Brain microvascular endothelial cell (primary cell): ENCODE results near the gene KIF6.
"Not testable (repeated sequence)": the region's sequence is repeated elsewhere in the genome, so short reads cannot be mapped to it uniquely, and the experiment has no call there.

Experiments used
- DNase-seq: peaks from one replicate; pipeline ENCODE4 v3.0.0-alpha.2; 2020
- H3K27ac ChIP-seq: fragments of 250-450 bp; sonication (Bioruptor Pico); 2 replicates; pipeline ENCODE4 v1.5.1; 2020; ENCODE audit warnings: mild to moderate bottlenecking, moderate library complexity
- H3K27me3 ChIP-seq: fragments of 250-450 bp; sonication (Bioruptor Pico); replicated peaks from 2 replicates; pipeline ENCODE4 v1.5.1; 2020; ENCODE audit warnings: mild to moderate bottlenecking
- H3K36me3 ChIP-seq: fragments of 250-450 bp; sonication (Bioruptor Pico); replicated peaks from 2 replicates; pipeline ENCODE4 v1.5.1; 2020; ENCODE audit warnings: mild to moderate bottlenecking
- H3K4me3 ChIP-seq: 2 replicates; pipeline ENCODE4 v1.5.1; 2011; ENCODE audit warnings: low read depth, mild to moderate bottlenecking, control low read depth, low read length, moderate library complexity
- in situ Hi-C: cut with HindIII; loops from 2 replicates; pipeline ENCODE4 v1.10.0; 2017; ENCODE audit warnings: low sequenced_read_pairs, low pct_ligation_motif_present
- TF ChIP-seq, protein P1 (sequence below): IDR thresholded peaks from 2 replicates; pipeline ENCODE4 v1.5.1; 2011; ENCODE audit warnings: low read depth, mild to moderate bottlenecking, moderate library complexity, low read length, control low read depth, inconsistent platforms; ENCODE audit errors: missing control alignments

Gene KIF6

DNA sequence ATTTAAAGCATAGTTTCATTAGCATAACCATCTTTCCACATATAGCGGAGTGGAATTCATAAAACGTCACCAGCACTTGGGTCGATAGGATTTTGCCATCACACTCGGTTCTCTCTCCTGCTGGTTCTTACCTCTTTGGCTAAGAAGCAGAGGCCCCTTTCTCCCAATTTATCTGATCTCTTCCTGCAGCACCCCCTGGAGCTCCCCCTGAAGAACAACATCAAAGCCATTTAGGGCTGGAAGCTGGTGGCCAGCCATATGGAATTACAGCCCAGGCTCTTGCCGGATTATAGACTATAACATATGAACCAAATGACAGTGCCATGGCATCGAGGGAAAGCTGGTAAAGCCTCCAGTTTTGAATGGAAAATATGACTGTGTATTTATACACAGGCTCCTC lies 6.4 kb upstream of the KIF6 start:
- Histone ChIP-seq H3K36me3 (no peaks in the 10 kb centered on the region), H3K27me3 (no peaks in the 10 kb centered on the region), H3K27ac (no peak overlapping the region), H3K4me3 (no peak overlapping the region)
- TF ChIP-seq, protein P1, sequence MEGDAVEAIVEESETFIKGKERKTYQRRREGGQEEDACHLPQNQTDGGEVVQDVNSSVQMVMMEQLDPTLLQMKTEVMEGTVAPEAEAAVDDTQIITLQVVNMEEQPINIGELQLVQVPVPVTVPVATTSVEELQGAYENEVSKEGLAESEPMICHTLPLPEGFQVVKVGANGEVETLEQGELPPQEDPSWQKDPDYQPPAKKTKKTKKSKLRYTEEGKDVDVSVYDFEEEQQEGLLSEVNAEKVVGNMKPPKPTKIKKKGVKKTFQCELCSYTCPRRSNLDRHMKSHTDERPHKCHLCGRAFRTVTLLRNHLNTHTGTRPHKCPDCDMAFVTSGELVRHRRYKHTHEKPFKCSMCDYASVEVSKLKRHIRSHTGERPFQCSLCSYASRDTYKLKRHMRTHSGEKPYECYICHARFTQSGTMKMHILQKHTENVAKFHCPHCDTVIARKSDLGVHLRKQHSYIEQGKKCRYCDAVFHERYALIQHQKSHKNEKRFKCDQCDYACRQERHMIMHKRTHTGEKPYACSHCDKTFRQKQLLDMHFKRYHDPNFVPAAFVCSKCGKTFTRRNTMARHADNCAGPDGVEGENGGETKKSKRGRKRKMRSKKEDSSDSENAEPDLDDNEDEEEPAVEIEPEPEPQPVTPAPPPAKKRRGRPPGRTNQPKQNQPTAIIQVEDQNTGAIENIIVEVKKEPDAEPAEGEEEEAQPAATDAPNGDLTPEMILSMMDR, result peak; percentile 56
- no peak for DNase-seq
- in situ Hi-C loops, result no loop called here

DNA sequence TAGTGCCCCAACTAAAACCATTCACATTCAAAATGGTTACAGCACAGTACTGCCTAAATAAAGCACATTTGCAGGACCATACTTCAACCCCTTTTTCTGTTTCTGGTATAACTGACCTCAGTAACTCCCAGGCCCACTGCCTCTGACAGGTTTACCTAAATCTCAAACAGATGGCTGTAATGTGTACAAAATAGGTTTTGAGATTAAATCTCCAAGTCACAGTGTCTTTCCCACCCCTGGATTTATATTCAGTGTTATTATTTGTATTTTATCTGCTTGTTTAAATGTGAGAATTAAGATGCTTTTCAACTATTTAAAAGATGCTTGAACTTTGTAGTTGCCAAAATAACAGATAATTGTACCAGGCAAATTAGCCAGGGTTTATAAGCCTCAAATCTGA lies 4.7 kb upstream of the KIF6 start:
- in situ Hi-C loops, result no loop called here
- no peak overlapping the region for H3K27ac ChIP-seq
- DNase-seq, result no peak
- no peaks in the 10 kb centered on the region for H3K36me3 ChIP-seq
- no peak overlapping the region for H3K4me3 ChIP-seq
- no peaks in the 10 kb centered on the region for H3K27me3 ChIP-seq
- TF ChIP-seq, protein P1, result no peak

DNA sequence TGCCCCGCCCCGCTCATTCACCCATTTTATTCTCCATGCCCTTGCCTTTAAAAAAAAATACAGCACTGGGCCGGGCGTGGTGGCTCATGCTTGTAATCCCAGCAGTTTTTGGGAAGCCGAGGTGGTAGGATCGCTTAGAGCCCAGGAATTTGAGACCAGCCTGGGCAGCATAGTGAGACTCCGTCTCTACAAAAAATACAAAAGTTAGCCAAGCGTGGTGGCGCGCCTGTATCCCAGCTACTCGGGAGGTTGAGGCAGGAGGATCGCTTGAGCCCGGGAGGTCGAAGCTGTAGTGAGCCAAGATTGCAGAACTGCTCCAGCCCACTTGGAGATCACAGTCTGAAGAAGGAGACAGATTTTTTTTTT lies 407 bp upstream of the KIF6 start:
- in situ Hi-C loops, result no loop called here
- Histone ChIP-seq H3K4me3 (peak overlapping the region; percentile 79), H3K27me3 (no peaks in the 10 kb centered on the region), H3K36me3 (no peaks in the 10 kb centered on the region), H3K27ac (no peak overlapping the region)
- no peak for DNase-seq
- TF ChIP-seq, protein P1, result no peak

DNA sequence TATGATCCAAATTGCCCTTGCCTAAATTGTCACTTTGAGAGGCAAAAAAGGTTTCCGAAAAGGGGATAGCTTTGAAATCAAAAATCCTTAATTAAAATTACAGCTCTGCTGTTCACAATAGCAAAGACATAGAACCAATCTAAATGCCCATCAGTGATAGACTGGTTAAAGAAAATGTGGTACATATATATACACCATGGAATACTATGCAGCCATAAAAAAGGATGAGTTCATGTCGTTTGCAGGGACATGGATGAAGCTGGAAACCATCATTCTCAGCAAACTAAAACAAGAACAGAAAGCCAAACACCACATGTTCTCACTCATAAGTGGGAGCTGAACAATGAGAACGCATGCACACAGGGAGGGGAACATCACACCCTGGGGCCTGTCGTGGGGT lies 1.9 kb downstream of the KIF6 start:
- DNase-seq, H3K4me3 ChIP-seq, in situ Hi-C loops, H3K27ac ChIP-seq, H3K36me3 ChIP-seq, H3K27me3 ChIP-seq: not testable (repeated sequence)

DNA sequence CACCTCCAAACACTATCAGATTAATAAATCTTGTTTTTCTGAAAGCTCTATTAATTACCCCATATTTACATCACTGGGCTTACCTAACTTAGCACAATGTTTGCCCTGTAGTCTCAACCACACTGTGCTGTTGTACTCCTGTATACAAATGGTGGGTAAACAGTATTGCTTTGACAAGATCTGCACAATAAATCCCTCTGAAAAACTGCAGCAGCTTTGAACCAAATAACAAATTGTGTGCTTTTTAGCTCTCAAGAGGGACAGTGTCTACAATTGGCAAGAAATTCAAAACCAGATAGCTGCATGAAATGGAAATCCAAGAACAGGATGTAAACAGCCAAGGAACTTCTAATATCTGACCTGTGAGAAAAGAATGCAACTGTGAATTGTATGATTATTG lies 10.4 kb downstream of the KIF6 start:
- TF ChIP-seq, protein P1, result no peak
- in situ Hi-C loops, result no loop called here

DNA sequence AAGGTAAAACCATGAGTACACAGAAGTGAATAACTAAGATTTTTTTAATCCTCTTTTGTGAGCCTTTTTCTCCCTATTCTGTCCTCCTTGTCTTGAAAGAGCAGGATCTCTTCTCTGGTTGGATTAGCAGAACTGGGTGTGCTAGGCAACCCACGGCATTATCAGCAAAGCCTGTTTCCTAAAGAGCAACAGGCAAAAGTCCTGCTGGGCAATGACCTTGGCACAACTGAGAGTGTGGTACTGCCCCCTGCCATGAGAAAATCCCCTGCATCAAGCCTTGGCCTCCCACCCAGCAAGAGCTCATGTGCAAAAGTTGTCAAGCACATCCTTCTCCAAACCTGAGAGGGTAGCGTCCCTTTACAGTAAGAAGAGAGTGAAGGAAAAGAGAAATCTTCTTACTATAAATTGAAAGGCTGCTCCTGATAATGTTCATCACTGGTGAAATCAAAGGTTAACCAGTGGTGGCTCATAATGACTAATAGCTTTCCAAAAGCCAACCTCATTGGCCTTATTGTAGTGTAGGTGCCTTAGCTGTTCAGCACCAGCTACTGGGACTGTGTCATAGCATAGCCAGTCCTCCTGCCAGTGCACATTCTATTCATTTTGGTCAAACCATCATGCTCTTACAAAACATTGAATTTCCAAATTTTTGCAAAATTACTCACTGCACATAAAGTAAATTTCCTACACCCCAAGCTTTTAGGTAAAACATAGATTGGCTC lies 17.1 kb downstream of the KIF6 start:
- in situ Hi-C loops, result no loop called here
- no peaks in the 10 kb centered on the region for H3K36me3 ChIP-seq
- TF ChIP-seq, protein P1, result no peak
- no peak overlapping the region for H3K27ac ChIP-seq
- H3K4me3 ChIP-seq, result no peak overlapping the region
- DNase-seq, result no peak
- H3K27me3 ChIP-seq, result no peaks in the 10 kb centered on the region

More for the DNA sequence above, 10.4 kb downstream of the KIF6 start:
- Histone ChIP-seq H3K36me3 (no peaks in the 10 kb centered on the region), H3K27me3 (no peaks in the 10 kb centered on the region), H3K4me3 (no peak overlapping the region), H3K27ac (no peak overlapping the region)
- DNase-seq, result no peak
